Spleen (tissue), 7 donors: ENCODE measurements around the gene GALNT8.

Experiments used
- CTCF ChIP-seq, 11 experiments: fragments of 200-600 bp in 7 of 11; fragments of 450-650 bp in 4 of 11; sonication (generic) in 4 of 11; IDR thresholded peaks in 8 of 11; conservative IDR thresholded peaks in 3 of 11; 1 replicate in 7 of 11; 2 replicates in 4 of 11; pipeline versions ENCODE4 v1.4.0 to v1.8.0; 2016 to 2021; ENCODE audit warnings: antibody characterized with exemption in 11 of 11, inconsistent platforms in 4 of 11, mild to moderate bottlenecking in 1 of 11
- POLR2AphosphoS5 ChIP-seq, 3 donors: sonication (generic); formaldehyde crosslinking; IDR thresholded peaks; one replicate each; pipeline ENCODE4 v1.5.1; 2017; ENCODE audit warnings: antibody characterized with exemption in 3 of 3
- donor health status: DM: no; HTN: no; CAD: no; lungs with moderate emphysema.
- donor health status: DM: no; HTN: no; CAD: no.
- donor health status: DM: no; HTN: no; CAD: no.

GRCh38 chr12:4817880-4818279 lies 97.7 kb downstream of the GALNT8 start:
- TF ChIP-seq POLR2AphosphoS5 (IDR thresholded peaks at IDR 0.05) (no peak), CTCF (IDR thresholded peaks at IDR 0.05 in 8 of 11, conservative IDR thresholded peaks at IDR 0.05 in 3 of 11) (no peak)
